Inflammatory macrophage treated with lipopolysaccharide for 1 hour (primary cell): ENCODE measurements around the gene STAMBPL1.
"Not testable (repeated sequence)": the region's sequence is repeated elsewhere in the genome, so short reads cannot be mapped to it uniquely, and the experiment has no call there.

Source experiments
- DNase-seq, 2 donors: peaks; one replicate each; pipeline ENCODE4 v3.0.0-alpha.2; 2020 to 2022

The STAMBPL1 gene

GRCh38 chr10:88858491-88858890, 21.6 kb upstream of the STAMBPL1 start:
- peak; percentile 64 to 84 for DNase-seq

DNA sequence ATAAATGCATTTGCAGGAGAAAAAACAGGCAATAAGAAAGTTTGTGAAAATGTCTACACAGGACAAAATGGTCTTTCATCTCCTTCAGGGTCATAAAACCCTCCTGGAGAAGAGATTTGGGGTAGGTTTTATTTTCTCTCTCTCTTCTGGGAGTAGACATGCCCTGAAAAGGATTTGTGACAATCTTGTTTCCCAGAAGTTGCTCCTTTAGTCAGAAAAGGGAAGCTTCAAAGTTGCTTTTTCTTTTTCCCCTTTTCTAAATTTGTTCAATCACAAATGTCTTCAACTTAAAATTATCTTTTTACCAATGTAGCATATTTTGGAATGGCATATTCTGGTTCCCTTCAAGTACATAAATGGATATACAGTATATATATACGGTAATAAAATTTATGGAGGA, 19.0 kb upstream of the STAMBPL1 start:
- peak in 1 of 2 donors; percentile 44 for DNase-seq

GRCh38 chr10:88865281-88865876, 14.7 kb upstream of the STAMBPL1 start:
- DNase-seq, result peak; percentile 55 to 78

GRCh38 chr10:88866454-88866853, 13.6 kb upstream of the STAMBPL1 start:
- DNase-seq, result no peak

GRCh38 chr10:88870089-88870488, 10.0 kb upstream of the STAMBPL1 start:
- DNase-seq, result no peak

GRCh38 chr10:88873757-88874156, 6.3 kb upstream of the STAMBPL1 start:
- no peak for DNase-seq

DNA sequence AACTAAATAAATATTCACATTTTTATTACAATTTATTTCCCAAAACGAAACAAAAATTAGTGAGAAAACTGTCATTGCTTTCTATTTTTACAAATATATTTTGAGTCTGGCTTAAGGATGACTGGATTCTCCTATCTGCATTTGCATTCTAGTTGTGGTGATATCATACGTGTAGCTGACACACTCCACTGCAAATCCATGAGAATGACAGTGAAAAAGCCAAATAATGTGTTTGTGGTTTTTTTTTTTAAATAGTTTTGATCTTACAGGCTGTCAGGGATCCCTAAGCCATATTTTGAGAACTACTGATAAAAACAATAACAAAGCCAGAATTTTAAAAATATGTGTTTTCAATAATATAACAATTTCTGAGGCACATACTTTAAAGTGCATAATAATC, 5.8 kb upstream of the STAMBPL1 start:
- DNase-seq, result no peak

- DNase-seq, result no peak
Measured at GRCh38 chr10:88875081-88875480, 5.0 kb upstream of the STAMBPL1 start.

DNA sequence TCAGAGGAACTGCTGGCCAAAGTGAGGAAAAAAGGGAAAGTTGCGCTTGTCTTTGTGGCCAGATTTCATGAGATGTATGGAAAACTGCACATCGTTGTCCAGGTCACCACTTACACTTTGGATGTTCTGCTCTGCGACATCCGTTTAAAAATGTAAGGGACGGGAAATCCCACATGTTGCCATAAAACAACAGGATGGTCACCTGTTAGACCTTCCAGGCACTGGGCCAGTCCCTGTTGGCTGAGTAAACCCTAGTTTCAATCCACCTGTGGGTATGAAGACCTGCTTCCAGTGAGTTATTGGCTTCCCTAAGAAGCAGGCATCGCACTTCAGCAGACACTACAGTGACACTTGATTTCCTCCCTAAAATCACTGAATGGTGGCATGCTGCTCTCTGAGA, 2.7 kb upstream of the STAMBPL1 start:
- no peak for DNase-seq

DNA sequence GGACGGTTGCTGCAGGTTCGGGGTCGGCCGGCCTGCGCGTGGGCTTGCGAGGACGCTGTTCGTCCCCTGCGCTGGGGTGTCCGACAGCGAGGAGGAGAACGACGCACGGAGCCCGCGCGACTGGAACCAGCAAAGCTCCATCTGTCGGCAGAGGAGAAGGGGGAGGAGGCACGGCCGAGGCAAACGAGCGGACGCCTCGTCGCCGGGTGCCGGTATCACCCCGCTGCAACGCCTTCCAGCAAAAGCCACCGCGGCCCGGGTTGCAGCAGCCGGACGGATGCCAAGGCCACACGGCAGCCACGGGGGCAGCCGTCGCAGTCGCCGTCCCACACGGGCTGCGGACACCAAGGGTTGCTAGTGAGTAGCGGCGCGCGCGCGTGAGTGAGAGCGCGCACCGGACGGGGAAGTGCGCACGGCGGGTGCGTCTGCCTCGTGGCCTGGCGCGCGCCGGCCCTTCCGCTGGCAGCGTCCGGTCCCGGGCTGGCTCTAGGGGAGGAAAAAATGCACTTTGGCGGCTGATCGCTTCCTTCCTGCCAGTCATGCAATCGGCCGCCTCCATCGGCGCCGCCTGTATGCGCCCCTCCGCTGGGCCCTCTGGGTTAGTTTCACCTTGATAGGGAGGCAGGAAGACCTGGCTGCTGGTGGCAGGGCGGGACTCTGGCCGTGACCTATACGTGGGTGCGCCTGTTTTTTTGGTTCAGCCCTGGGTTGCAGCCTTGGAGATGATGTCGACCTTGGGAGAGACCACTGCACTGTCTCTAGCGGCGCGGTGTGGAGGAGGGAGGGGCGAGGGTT, 434 bp downstream of the STAMBPL1 start:
- peak; percentile 71 to 84 for DNase-seq

- DNase-seq, result no peak
Measured at GRCh38 chr10:88881320-88881719, 1.3 kb downstream of the STAMBPL1 start.

DNA sequence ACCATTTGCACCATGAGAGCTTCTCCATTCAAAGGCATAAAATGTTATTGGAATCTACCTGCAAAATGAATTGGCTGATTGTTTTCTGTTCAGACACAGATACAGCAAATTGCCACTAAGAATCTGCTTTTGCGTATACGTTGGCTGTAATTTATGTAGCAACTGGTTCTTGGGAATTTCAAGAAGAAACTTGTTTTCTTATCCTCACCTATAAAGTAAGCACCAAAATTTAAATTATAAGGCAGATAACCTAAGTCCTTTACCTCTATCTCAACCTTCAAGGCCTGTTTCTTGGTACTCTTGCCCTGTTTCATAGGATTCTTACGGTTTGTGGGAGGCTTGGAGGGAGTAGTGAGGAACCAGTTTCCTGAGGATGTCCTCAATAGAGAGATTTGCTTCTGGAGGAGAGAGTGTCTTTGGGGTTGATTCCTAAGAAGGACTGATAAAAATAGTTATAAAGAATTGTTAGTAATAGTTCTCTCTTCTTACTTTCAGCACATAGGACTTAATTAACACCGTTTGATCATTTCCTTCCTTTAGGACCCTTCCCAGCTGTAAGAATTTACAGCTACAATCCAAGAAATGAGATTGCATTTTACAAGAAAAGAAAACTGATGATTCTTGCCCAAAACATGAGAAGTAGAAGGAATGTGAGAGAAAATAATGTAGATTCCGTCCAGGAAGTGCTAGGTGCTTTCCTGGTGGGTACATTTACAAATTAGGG, 2.0 kb downstream of the STAMBPL1 start:
- DNase-seq, result no peak

GRCh38 chr10:88882646-88883447, 2.8 kb downstream of the STAMBPL1 start:
- DNase-seq, result not testable (repeated sequence)

- DNase-seq, result no peak
Measured at GRCh38 chr10:88883448-88883809, 3.4 kb downstream of the STAMBPL1 start.

DNA sequence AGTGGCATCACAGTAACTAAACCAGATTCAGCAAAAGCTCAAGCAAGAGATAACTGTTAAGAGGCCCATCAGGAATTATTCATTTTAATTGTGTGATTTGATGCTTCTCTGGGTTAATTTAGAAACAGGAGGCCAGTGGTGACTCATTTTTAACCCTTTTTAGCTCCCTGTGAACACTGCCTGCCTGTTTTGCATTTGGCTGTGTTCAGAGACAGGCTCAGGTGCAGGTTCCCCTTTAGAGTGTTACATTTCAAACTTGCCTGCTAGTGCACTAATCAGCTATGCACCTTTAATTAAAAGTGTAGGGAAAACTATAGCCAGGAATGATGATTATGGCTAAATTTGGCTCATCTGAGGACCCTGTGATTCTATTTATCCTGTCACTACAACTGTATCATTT, 6.5 kb downstream of the STAMBPL1 start:
- no peak for DNase-seq

DNA sequence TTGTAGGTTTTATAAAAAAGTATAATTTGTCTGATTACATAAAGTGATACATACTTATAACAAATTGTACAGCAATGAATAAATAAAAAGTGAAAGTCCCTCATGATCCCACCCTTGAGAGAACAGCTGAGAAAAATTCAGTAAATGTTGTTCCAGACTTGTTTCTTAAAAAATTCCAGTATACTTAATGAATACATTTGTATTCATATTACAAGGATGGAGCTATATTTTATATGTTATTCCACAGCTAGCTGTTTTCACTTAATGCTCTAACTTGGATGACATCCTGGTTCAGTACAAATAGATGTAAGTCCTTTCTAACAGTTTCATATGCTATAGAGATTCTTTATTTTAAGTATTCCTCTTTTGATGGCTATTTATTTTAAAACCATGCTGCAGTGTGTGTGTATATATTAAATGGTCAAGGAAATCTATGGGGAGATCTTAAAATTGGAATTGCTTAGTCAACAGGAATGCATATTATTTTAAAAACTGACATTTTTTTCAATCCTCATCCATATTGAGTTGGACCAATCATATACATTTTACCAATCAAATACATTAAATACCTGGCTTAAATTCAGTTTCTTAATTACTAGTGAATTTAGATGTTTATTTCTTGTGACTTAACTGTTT, 8.9 kb downstream of the STAMBPL1 start:
- no peak for DNase-seq

GRCh38 chr10:88889559-88890337, 9.7 kb downstream of the STAMBPL1 start:
- no peak for DNase-seq

GRCh38 chr10:88890681-88891381, 10.8 kb downstream of the STAMBPL1 start:
- peak; percentile 44 to 52 for DNase-seq

GRCh38 chr10:88892222-88892967, 12.3 kb downstream of the STAMBPL1 start:
- DNase-seq, result no peak

- no peak for DNase-seq
Measured at GRCh38 chr10:88893611-88894010, 13.6 kb downstream of the STAMBPL1 start.
